Sigmoid colon (tissue), 7 donors: ENCODE results near the gene NPHP4. TPM values are rescaled to one million over a fixed set of nuclear protein-coding genes. Genes with fewer than 3 reads are reported as not detected.

Source experiments
- DNase-seq: peaks from one replicate; pipeline ENCODE4 v3.0.0-alpha.2; 2019
- H3K27ac ChIP-seq, 4 donors: fragments of 200-600 bp; sonication (generic); one replicate each; pipeline ENCODE4 v1.5.1; 2016 to 2019; ENCODE audit warnings: mild to moderate bottlenecking in 1 of 4
- H3K27me3 ChIP-seq, 3 donors: fragments of 200-600 bp; sonication (generic); one replicate each; pipeline ENCODE4 v1.5.1; 2019; ENCODE audit warnings: mild to moderate bottlenecking in 1 of 3
- H3K36me3 ChIP-seq, 4 donors: fragments of 200-600 bp; sonication (generic); one replicate each; pipeline ENCODE4 v1.5.1; 2016 to 2019
- H3K4me1 ChIP-seq, 4 donors: fragments of 200-600 bp; sonication (generic); one replicate each; pipeline ENCODE4 v1.5.1; 2017 to 2019
- H3K4me3 ChIP-seq, 4 donors: fragments of 200-600 bp; sonication (generic); one replicate each; pipeline ENCODE4 v1.5.1; 2017 to 2019; ENCODE audit warnings: mild to moderate bottlenecking in 2 of 4, moderate library complexity in 1 of 4
- H3K9me3 ChIP-seq, 4 donors: fragments of 200-600 bp in 3 of 4; sonication (generic) in 3 of 4; one replicate each; pipeline versions ENCODE4 v1.5.1 to v1.6.1; 2013 to 2019
- EP300 ChIP-seq, 4 donors: sonication (generic); formaldehyde crosslinking; IDR thresholded peaks; one replicate each; pipeline ENCODE4 v1.6.1; 2017; ENCODE audit warnings: antibody characterized with exemption in 4 of 4
- POLR2A ChIP-seq, 2 donors: fragments of 450-650 bp; IDR thresholded peaks; one replicate each; pipeline ENCODE4 v1.6.1; 2016; ENCODE audit warnings: antibody characterized with exemption in 2 of 2, mild to moderate bottlenecking in 2 of 2, moderate library complexity in 2 of 2
- POLR2AphosphoS5 ChIP-seq, 4 donors: sonication (generic); formaldehyde crosslinking; IDR thresholded peaks; one replicate each; pipeline ENCODE4 v1.6.1; 2017; ENCODE audit warnings: antibody characterized with exemption in 4 of 4
- WGBS, 2 donors: extraction: QIAGEN DNeasy Blood & Tissue Kit; methylation state at CpG; one replicate each; pipeline ENCODE4 v1.1.7; 2013; 5-methylcytosine and 5-hydroxymethylcytosine counted together
- intact Hi-C: fragments of 100-400 bp; cut with DNase I; formaldehyde crosslinking; loops from one replicate; pipeline ENCODE4 v1.15.1; 2023
- polyA plus RNA-seq, 3 donors: library from polyadenylated mRNA; stranded (reverse); fragments of 200-250 nt; gene quantifications; one replicate each; pipeline ENCODE4 v1.2.3, GENCODE V29; 2013
- total RNA-seq, 4 donors: library from RNA; depleted of rRNA; stranded (reverse); fragments of >200 nt; gene quantifications; one replicate each; pipeline ENCODE4 v1.1.0, GENCODE V29; 2016
- TF ChIP-seq, protein P1 (sequence below), 4 experiments: fragments of 450-650 bp in 3 of 4; fragments of 200-600 bp in 1 of 4; IDR thresholded peaks; one replicate each; pipeline ENCODE4 v1.5.1; 2016 to 2019; ENCODE audit warnings: antibody characterized with exemption in 4 of 4, mild to moderate bottlenecking in 3 of 4, moderate library complexity in 2 of 4
- donor health status: healthy with polysubstance abuse.
- donor health status: Bipolar disorder and iron deficiency.
- donor health status: healthy.

Gene NPHP4
- total and polyA plus RNA-seq, 7 donors: 0.60 to 12.2 (median 5.7) TPM

GRCh38 chr1:6002714-6003501 is 10.7 kb upstream of the NPHP4 start:
- H3K4me3 ChIP-seq: no peak overlapping the region
- WGBS, 2 donors: 48 to 73% methylated on average over 33 of the region's 33 CpGs
- DNase-seq: peak; percentile 57
- no peaks in the 10 kb centered on the region for H3K9me3 ChIP-seq
- H3K36me3 ChIP-seq: no peaks in the 10 kb centered on the region
- H3K27ac ChIP-seq: no peak overlapping the region
- intact Hi-C loops: no loop called here
- no peaks in the 10 kb centered on the region for H3K27me3 ChIP-seq
- H3K4me1 ChIP-seq: no peaks in the 10 kb centered on the region
- TF ChIP-seq EP300 (IDR thresholded peaks at IDR 0.05): no peak
- TF ChIP-seq POLR2A (IDR thresholded peaks at IDR 0.05): no peak
- TF ChIP-seq, protein P1, sequence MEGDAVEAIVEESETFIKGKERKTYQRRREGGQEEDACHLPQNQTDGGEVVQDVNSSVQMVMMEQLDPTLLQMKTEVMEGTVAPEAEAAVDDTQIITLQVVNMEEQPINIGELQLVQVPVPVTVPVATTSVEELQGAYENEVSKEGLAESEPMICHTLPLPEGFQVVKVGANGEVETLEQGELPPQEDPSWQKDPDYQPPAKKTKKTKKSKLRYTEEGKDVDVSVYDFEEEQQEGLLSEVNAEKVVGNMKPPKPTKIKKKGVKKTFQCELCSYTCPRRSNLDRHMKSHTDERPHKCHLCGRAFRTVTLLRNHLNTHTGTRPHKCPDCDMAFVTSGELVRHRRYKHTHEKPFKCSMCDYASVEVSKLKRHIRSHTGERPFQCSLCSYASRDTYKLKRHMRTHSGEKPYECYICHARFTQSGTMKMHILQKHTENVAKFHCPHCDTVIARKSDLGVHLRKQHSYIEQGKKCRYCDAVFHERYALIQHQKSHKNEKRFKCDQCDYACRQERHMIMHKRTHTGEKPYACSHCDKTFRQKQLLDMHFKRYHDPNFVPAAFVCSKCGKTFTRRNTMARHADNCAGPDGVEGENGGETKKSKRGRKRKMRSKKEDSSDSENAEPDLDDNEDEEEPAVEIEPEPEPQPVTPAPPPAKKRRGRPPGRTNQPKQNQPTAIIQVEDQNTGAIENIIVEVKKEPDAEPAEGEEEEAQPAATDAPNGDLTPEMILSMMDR (IDR thresholded peaks at IDR 0.05): no peak
- no peak for TF ChIP-seq POLR2AphosphoS5 (IDR thresholded peaks at IDR 0.05)

GRCh38 chr1:6001992-6002576 is 9.9 kb upstream of the NPHP4 start:
- Histone ChIP-seq H3K9me3 (no peaks in the 10 kb centered on the region), H3K27me3 (no peaks in the 10 kb centered on the region), H3K4me3 (no peak overlapping the region), H3K27ac (no peak overlapping the region), H3K36me3 (no peaks in the 10 kb centered on the region), H3K4me1 (no peaks in the 10 kb centered on the region)
- WGBS, 2 donors: 37 to 56% methylated on average over 13 of the region's 13 CpGs
- TF ChIP-seq POLR2AphosphoS5 (IDR thresholded peaks at IDR 0.05) (no peak), EP300 (IDR thresholded peaks at IDR 0.05) (no peak), POLR2A (IDR thresholded peaks at IDR 0.05) (no peak)
- TF ChIP-seq, protein P1 (IDR thresholded peaks at IDR 0.05): no peak
- DNase-seq: peak; percentile 58
- intact Hi-C loops: no loop called here

DNA sequence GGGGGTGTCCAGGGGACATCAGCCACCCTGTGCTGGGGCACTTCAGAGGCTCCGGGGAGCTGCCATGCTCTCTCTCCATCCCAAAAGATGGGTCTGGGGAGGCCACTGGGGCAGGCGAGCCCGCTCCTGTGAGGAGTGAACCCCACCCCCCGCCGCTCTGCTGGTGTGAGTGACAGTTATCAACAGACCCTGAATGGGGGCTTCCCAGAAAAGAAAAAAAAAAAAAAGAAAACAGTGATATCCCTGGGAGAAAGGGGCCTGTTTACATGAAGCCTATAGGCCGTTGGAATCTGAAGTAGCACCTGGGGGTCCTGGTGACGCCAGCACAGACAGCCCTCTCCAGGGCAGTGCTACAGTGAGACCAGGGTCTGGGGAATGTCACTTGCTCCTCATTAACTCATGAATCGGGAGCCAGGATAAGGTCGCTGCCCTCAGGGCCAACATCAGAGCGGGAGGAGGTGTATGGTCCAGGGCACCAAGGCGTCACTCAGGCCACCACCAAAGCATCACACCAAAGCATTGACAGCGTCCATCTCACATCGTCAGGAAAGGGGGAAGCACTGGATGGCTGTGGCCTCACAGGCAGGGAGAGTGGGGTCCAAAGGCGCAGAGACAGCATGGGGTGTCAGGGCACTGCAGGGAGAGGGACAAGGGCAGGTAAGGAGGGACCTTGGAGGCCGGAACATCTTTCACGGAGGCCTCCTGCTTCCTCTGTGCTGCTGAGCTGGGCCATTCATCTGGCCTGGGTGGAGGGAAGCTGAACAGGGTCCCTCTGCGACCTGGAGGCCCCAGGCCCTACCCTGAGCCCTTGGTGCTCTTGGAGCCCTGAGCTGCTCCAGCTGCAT is 8.4 kb upstream of the NPHP4 start:
- DNase-seq: peak; percentile 52
- H3K27me3 ChIP-seq: no peaks in the 10 kb centered on the region
- H3K9me3 ChIP-seq: no peaks in the 10 kb centered on the region
- intact Hi-C loops: no loop called here
- no peak overlapping the region for H3K27ac ChIP-seq
- 92 to 94% methylated on average over 17 of the region's 17 CpGs for WGBS, 2 donors
- H3K4me1 ChIP-seq: no peaks in the 10 kb centered on the region
- no peak for TF ChIP-seq POLR2A (IDR thresholded peaks at IDR 0.05)
- TF ChIP-seq, protein P1 (IDR thresholded peaks at IDR 0.05): no peak
- no peak for TF ChIP-seq POLR2AphosphoS5 (IDR thresholded peaks at IDR 0.05)
- no peak for TF ChIP-seq EP300 (IDR thresholded peaks at IDR 0.05)
- no peaks in the 10 kb centered on the region for H3K36me3 ChIP-seq
- no peak overlapping the region for H3K4me3 ChIP-seq

DNA sequence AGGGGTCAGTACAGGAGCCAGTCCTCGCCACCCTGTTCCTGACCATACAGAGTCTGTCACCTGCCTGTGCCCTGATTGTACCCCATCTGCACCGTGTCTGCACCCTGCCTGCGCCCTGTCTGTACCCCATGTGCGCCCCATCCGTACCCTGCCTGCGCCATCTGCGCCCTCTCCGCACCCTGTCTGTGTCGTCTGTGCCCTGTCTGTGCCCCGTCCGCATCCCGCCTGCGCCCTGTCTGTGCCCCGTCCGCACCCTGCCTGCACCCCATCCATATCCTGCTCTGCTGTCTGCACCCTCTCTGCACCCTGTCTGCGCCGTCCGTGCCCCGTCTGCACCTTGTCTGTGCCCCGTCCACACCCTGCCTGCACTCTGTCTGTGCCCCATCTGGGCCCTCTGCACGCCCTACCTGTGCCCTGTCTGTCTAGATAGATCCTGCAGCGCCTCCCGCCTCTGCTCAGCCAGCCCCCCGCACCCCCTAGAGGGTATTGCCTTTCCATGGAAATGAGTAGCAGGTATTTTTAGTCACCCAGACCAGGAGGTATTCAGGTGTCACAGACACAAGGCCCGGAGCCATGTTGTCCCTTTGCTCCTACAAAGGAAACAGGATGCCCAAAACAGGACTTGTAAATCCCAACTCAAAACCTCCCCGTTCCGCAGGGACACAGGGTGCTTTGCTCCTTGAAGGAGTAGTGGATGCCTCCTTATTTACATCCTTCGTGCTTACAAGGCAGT is 7.7 kb upstream of the NPHP4 start:
- no peak overlapping the region for H3K4me3 ChIP-seq
- no peaks in the 10 kb centered on the region for H3K36me3 ChIP-seq
- no peaks in the 10 kb centered on the region for H3K4me1 ChIP-seq
- no peaks in the 10 kb centered on the region for H3K9me3 ChIP-seq
- TF ChIP-seq POLR2A (IDR thresholded peaks at IDR 0.05) (no peak), POLR2AphosphoS5 (IDR thresholded peaks at IDR 0.05) (no peak), EP300 (IDR thresholded peaks at IDR 0.05) (no peak)
- TF ChIP-seq, protein P1 (IDR thresholded peaks at IDR 0.05): no peak
- H3K27ac ChIP-seq: no peak overlapping the region
- no peaks in the 10 kb centered on the region for H3K27me3 ChIP-seq
- intact Hi-C loops: no loop called here
- peak; percentile 30 for DNase-seq
- 93 to 94% methylated on average over 28 of the region's 28 CpGs for WGBS, 2 donors
